IMR-90 (cell line): ENCODE results near the gene JPH3. TPM values are rescaled to one million over a fixed set of nuclear protein-coding genes. Genes with fewer than 3 reads are reported as not detected.
A peak's percentile ranks its signal among the peaks of the same experiment; 100 is the strongest.

Experiments used
- ATAC-seq: fragments of 200-7000 bp; cut with Tn5 transposase; 2 replicates; pipeline ENCODE4 v1.9.1; 2020; ENCODE audit warnings: low read depth, mild to moderate bottlenecking, moderate library complexity
- BruUV-seq: library from RNA; stranded (reverse); fragments of 400-500 nt; replicated peaks from 2 replicates; lab custom pipeline; 2021; lab: Mats Ljungman, UMichigan
- CTCF ChIA-PET: fragments of 300-600 bp; formaldehyde crosslinking; extraction: SDS; loops from one replicate; lab custom pipeline; 2021; ENCODE audit warnings: antibody characterized with exemption; lab: Yijun Ruan, JAX
- POLR2A ChIA-PET: fragments of 300-600 bp; sonication (Branson Sonifier 250); formaldehyde crosslinking; loops from one replicate; lab custom pipeline; 2022; ENCODE audit warnings: antibody characterized with exemption; ENCODE audit not compliant: unreplicated experiment; lab: Charles Lee
- DNase-seq: peaks from one replicate; pipeline ENCODE4 v3.0.0; 2013
- H2AFZ ChIP-seq: replicated peaks from 2 replicates; pipeline ENCODE3; 2013; ENCODE audit warnings: low read length, mild to moderate bottlenecking; ENCODE audit not compliant: poor library complexity
- H2AK5ac ChIP-seq: 2 replicates; pipeline ENCODE4 v1.6.1; 2013; ENCODE audit warnings: low read depth, low read length, inconsistent platforms
- H2AK9ac ChIP-seq: replicated peaks from 2 replicates; pipeline ENCODE3; 2013; ENCODE audit warnings: mild to moderate bottlenecking, low read depth, low read length, moderate library complexity; ENCODE audit not compliant: poor library complexity
- H2BK120ac ChIP-seq: 2 replicates; pipeline ENCODE4 v1.6.1; 2013; ENCODE audit warnings: low read depth, low read length, inconsistent platforms
- H2BK15ac ChIP-seq: 3 replicates; pipeline ENCODE4 v1.6.1; 2013; ENCODE audit warnings: low read depth, low read length, inconsistent platforms
- H2BK20ac ChIP-seq: 2 replicates; pipeline ENCODE4 v1.6.1; 2013; ENCODE audit warnings: low read depth, mild to moderate bottlenecking, inconsistent platforms, low read length, moderate library complexity
- H2BK5ac ChIP-seq: 2 replicates; pipeline ENCODE4 v1.6.1; 2013; ENCODE audit warnings: mild to moderate bottlenecking, low read depth, low read length, inconsistent platforms; ENCODE audit not compliant: poor library complexity, severe bottlenecking
- H3K14ac ChIP-seq: replicated peaks from 2 replicates; pipeline ENCODE4 v1.6.1; 2013; ENCODE audit warnings: low read depth, low read length, inconsistent platforms
- H3K18ac ChIP-seq: 2 replicates; pipeline ENCODE4 v1.6.1; 2013; ENCODE audit warnings: low read depth, low read length, control low read depth
- H3K23ac ChIP-seq: 2 replicates; pipeline ENCODE4 v1.6.1; 2013; ENCODE audit warnings: low read depth, low read length, inconsistent platforms
- H3K27ac ChIP-seq: 2 replicates; pipeline ENCODE4 v1.5.1; 2013; ENCODE audit warnings: mild to moderate bottlenecking, control low read depth, low read length; ENCODE audit not compliant: insufficient read depth
- H3K27me3 ChIP-seq: 2 replicates; pipeline ENCODE4 v1.6.1; 2013; ENCODE audit warnings: low read length; ENCODE audit not compliant: control insufficient read depth, insufficient read depth
- H3K36me3 ChIP-seq: 2 replicates; pipeline ENCODE4 v1.6.1; 2013; ENCODE audit warnings: low read length, mixed read lengths; ENCODE audit not compliant: control insufficient read depth, insufficient read depth
- H3K4ac ChIP-seq: 2 replicates; pipeline ENCODE4 v1.6.1; 2013; ENCODE audit warnings: low read depth, low read length, inconsistent platforms
- H3K4me1 ChIP-seq: 2 replicates; pipeline ENCODE4 v1.6.1; 2013; ENCODE audit warnings: low read length, mixed read lengths; ENCODE audit not compliant: control insufficient read depth, insufficient read depth
- H3K4me2 ChIP-seq: 2 replicates; pipeline ENCODE4 v1.6.1; 2013; ENCODE audit warnings: low read depth, mild to moderate bottlenecking, control low read depth, low read length, moderate library complexity
- H3K4me3 ChIP-seq: 2 replicates; pipeline ENCODE4 v1.5.1; 2013; ENCODE audit warnings: low read depth, mild to moderate bottlenecking, control low read depth, low read length, moderate library complexity; ENCODE audit not compliant: insufficient read depth
- H3K56ac ChIP-seq: 2 replicates; pipeline ENCODE4 v1.6.1; 2013; ENCODE audit warnings: low read length, inconsistent platforms; ENCODE audit not compliant: insufficient read depth; ENCODE audit errors: extremely low read depth
- H3K79me1 ChIP-seq, 2 experiments: 2 replicates each; pipeline ENCODE4 v1.6.1; 2013; ENCODE audit warnings: low read length in 2 of 2, inconsistent platforms in 1 of 2, low read depth in 1 of 2
- H3K9ac ChIP-seq: 2 replicates; pipeline ENCODE4 v1.6.1; 2013; ENCODE audit warnings: low read depth, low read length, control low read depth
- H3K9me1 ChIP-seq: 2 replicates; pipeline ENCODE4 v1.6.1; 2013; ENCODE audit warnings: low read length, inconsistent platforms; ENCODE audit not compliant: insufficient read depth
- H3K9me3 ChIP-seq: 2 replicates; pipeline ENCODE4 v1.6.1; 2013; ENCODE audit warnings: low read length; ENCODE audit not compliant: control insufficient read depth, insufficient read depth
- H4K20me1 ChIP-seq: 2 replicates; pipeline ENCODE4 v1.6.1; 2013; ENCODE audit warnings: low read length, inconsistent platforms; ENCODE audit not compliant: insufficient read depth
- H4K5ac ChIP-seq: 2 replicates; pipeline ENCODE4 v1.6.1; 2013; ENCODE audit warnings: mild to moderate bottlenecking, low read depth, low read length, control low read depth
- H4K8ac ChIP-seq, 2 experiments: 2 replicates each; pipeline ENCODE4 v1.6.1; 2013; ENCODE audit warnings: low read depth in 2 of 2, low read length in 2 of 2, control low read depth in 1 of 2, inconsistent platforms in 1 of 2
- H4K91ac ChIP-seq: 2 replicates; pipeline ENCODE4 v1.6.1; 2013; ENCODE audit warnings: low read depth, low read length, inconsistent platforms; ENCODE audit not compliant: insufficient read depth
- MAFK ChIP-seq: IDR thresholded peaks from 2 replicates; pipeline ENCODE4 v1.6.1; 2012; ENCODE audit warnings: low read depth, low read length, improper control_type of control experiment
- MAZ ChIP-seq: IDR thresholded peaks from 2 replicates; pipeline ENCODE4 v1.6.1; 2012; ENCODE audit warnings: low read depth, mild to moderate bottlenecking, low read length, improper control_type of control experiment, moderate library complexity, borderline replicate concordance
- WGBS, 2 experiments: methylation state at CpG; one replicate each; pipeline versions ENCODE4 v1.1.5 to v1.1.7; 2013; ENCODE audit warnings: missing lambda C conversion rate in 2 of 2; ENCODE audit not compliant: insufficient read length in 1 of 2; ENCODE audit errors: extremely low coverage in 2 of 2; 5-methylcytosine and 5-hydroxymethylcytosine counted together
- dilution Hi-C: fragments of 300-500 bp; cut with HindIII; formaldehyde crosslinking; loops from one replicate; pipeline ENCODE4 v1.14.3; 2018; ENCODE audit warnings: low sequenced_read_pairs; ENCODE audit not compliant: unreplicated experiment
- in situ Hi-C: fragments of 300-500 bp; cut with MboI; formaldehyde crosslinking; loops from 3 replicates; pipeline ENCODE4 v1.14.3; 2019; ENCODE audit warnings: low sequenced_read_pairs, inconsistent platforms, mixed read lengths
- intact Hi-C: fragments of 100-400 bp; cut with micrococcal nuclease; formaldehyde crosslinking; loops from 2 replicates; pipeline ENCODE4 v1.10.0; 2022
- polyA plus RNA-seq, 3 experiments: library from polyadenylated mRNA; depleted of rRNA; stranded (reverse); fragments of >200 nt; gene quantifications; 2 replicates each; pipeline ENCODE4 v1.2.3, GENCODE V29; 2012; ENCODE audit warnings: low replicate concordance in 1 of 3
- total RNA-seq: library from RNA; depleted of rRNA; stranded (reverse); fragments of >200 nt; gene quantifications from 2 replicates; pipeline ENCODE4 v1.2.3, GENCODE V29; 2012
- TF ChIP-seq, protein P1 (sequence below): conservative IDR thresholded peaks from 2 replicates; pipeline ENCODE4 v1.5.1; 2012; ENCODE audit warnings: mild to moderate bottlenecking, low read depth, low read length, improper control_type of control experiment

Gene JPH3
- total and polyA plus RNA-seq, 2 of the 4 experiments (the other 2 are of a cell fraction): 0.03 TPM; not detected in 1

DNA sequence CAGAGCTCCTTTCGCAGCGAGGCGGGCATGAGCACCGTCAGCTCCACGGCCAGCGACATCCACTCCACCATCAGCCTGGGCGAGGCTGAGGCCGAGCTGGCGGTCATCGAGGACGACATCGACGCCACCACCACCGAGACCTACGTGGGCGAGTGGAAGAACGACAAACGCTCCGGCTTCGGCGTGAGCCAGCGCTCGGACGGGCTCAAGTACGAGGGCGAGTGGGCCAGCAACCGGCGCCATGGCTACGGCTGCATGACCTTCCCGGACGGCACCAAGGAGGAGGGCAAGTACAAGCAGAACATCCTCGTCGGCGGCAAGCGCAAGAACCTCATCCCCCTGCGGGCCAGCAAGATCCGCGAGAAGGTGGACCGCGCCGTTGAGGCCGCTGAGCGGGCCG is 42.3 kb downstream of the JPH3 start:
- no peak overlapping the region for H4K5ac ChIP-seq
- WGBS, 2 experiments: 97% methylated on average over 39 of the region's 44 CpGs; no CpG with 5 or more reads in 1 of the 2 experiments
- no peak overlapping the region for H2BK5ac ChIP-seq
- H3K4ac ChIP-seq: no peak overlapping the region
- no peak overlapping the region for H3K14ac ChIP-seq
- DNase-seq (no peak), ATAC-seq (no peak)
- H3K79me1 ChIP-seq: no peaks in the 10 kb centered on the region
- dilution Hi-C loops: no loop called here
- no peak overlapping the region for H4K91ac ChIP-seq
- H3K4me3 ChIP-seq: no peak overlapping the region
- no peak overlapping the region for H2AK5ac ChIP-seq
- no peaks in the 10 kb centered on the region for H4K20me1 ChIP-seq
- ChIA-PET CTCF (no interaction called here), POLR2A (no interaction called here)
- peak overlapping the region; percentile 28 for H2AK9ac ChIP-seq
- in situ Hi-C loops: no loop called here
- no peak overlapping the region for H3K27ac ChIP-seq
- H2AFZ ChIP-seq: no peak overlapping the region
- no peak overlapping the region for H2BK120ac ChIP-seq
- H3K27me3 ChIP-seq: peaks cover 67% of the 10 kb centered on the region
- H3K36me3 ChIP-seq: no peaks in the 10 kb centered on the region
- no peaks in the 10 kb centered on the region; the same call in 1 of the 2 replicates for H3K9me3 ChIP-seq
- H3K23ac ChIP-seq: no peak overlapping the region
- no peak overlapping the region for H2BK20ac ChIP-seq
- no peak overlapping the region for H2BK15ac ChIP-seq
- H3K9me1 ChIP-seq: no peaks in the 10 kb centered on the region
- no peak overlapping the region for H3K56ac ChIP-seq
- no TSS peak for BruUV-seq
- H3K4me2 ChIP-seq: no peak overlapping the region
- intact Hi-C loops: no loop called here
- TF ChIP-seq MAZ (no peak), MAFK (no peak)
- TF ChIP-seq, protein P1, sequence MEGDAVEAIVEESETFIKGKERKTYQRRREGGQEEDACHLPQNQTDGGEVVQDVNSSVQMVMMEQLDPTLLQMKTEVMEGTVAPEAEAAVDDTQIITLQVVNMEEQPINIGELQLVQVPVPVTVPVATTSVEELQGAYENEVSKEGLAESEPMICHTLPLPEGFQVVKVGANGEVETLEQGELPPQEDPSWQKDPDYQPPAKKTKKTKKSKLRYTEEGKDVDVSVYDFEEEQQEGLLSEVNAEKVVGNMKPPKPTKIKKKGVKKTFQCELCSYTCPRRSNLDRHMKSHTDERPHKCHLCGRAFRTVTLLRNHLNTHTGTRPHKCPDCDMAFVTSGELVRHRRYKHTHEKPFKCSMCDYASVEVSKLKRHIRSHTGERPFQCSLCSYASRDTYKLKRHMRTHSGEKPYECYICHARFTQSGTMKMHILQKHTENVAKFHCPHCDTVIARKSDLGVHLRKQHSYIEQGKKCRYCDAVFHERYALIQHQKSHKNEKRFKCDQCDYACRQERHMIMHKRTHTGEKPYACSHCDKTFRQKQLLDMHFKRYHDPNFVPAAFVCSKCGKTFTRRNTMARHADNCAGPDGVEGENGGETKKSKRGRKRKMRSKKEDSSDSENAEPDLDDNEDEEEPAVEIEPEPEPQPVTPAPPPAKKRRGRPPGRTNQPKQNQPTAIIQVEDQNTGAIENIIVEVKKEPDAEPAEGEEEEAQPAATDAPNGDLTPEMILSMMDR: no peak
- H3K4me1 ChIP-seq: no peaks in the 10 kb centered on the region
- H3K18ac ChIP-seq: no peak overlapping the region
- H4K8ac ChIP-seq: no peak overlapping the region
- no peak overlapping the region for H3K9ac ChIP-seq
